NCI-H1417 (cell line): Measurements from ENCODE around the gene NUP98.

Experiments
- DNase-seq, 3 experiments: peaks; one replicate each; lab custom pipeline; 2025; lab: John Stamatoyannopoulos, UW

Gene NUP98

DNA sequence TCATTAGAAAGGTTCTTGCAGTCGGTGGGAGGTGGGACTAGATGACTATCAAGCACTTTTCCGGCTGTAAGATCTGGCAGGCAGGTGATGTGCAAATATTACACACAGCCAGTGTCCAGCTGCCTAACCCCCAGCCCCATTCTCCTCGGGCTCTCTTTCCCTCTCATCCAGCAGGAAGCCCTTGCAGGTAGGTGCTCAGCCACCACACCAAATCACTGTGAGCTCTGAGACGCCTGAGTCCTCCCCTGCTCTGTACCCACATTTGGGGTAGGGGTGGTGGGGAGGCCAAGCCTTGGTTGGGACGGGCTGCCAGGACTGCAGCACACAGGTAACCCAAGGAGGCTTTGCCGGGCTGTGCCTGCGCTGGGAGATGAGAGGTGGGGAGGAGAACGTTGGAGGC, 156.2 kb downstream of the NUP98 start:
- DNase-seq: no peak

DNA sequence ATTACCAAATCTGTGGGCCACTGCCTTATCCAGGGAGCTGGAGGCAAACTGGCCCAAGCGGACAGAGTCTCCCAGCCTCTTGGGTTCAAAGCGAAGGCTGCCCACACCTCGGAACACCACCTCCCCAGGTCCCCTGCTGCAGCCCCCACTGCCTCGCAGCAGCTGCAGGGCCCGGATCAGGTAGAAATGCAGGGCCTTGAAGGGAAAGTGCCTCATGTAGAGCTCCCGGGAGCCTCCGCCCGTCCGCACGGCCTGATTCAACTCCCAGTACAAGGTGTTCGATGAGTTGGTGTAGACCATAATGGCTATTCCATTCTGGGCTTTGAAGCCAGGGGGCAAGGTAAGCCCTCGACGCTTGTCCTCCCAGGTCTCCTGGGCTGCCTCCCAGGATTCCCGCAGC, 157.5 kb downstream of the NUP98 start:
- DNase-seq: no peak

DNA sequence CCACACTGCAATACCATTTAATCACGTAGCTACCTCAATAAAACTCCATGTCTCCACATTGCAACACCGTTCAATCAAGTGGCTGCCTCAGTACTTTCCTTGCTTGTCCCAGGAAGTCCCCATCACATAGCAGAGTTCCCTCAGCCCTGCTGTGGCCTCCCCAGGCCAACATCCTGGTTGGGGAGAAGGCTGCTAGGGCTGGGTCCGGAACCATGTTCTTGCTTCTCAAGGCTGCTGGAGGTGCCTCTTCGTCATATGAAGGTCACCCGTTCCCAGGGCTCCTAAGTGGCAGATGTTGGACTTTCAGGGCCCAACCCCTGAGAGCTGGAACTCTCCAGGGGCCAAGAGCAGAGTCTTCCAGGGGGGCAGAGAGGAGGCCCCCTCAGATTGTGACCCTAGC, 158.8 kb downstream of the NUP98 start:
- no peak for DNase-seq

DNA sequence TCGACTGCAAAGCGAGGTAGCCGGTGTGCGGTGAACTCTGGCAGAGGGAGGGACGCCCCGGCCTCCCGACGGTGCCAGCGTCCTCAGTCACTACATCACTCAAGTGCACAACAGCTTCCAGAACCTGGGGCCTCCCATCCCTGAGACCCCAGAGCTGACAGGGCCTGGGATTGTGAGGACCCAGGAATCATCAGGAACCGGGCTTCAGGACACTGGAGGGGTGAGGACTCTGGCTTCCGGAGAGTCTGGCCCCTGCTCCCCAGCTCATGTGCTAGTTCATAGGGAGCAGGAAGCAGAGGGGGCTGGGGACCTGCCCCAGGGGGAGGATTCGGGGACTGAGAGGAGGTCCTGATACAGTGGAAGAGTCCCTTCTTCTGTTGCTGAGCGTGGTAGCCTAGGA, 160.2 kb downstream of the NUP98 start:
- DNase-seq: no peak

DNA sequence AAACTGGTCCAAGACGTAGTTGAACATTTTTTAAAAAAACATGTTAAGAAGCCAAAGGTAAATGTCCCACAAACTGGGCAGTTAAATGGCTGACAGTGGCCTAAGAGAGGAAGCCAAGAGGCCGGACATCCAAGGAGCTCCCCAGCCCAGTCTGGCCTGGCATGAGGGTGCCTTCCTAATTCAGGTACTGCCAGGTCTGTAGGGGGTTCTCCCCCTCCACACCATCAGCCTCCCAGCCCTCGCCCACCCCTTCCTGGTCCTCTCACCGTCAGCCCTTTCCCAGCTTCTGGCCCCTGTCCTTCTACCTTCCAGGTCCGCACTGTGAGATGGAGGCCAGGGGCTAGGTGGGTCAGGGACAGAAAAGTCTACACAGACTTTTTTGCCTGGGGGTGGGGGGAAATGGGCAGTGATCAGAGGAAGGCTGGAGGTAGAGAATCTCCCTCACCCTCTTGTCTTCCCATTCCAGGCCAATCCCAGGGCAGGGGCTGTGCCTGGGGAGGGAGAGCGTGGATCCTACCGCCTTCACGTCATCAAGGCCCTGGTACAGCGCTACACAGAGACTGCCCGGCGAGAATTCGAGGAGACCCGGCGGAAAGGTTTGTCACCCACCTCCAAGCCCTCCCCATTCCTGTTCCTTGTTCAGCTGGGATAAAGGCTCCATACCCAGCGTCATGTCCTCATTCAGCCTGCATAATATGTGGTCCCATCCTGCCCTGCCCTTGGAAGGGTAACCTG, 161.5 kb downstream of the NUP98 start:
- no peak for DNase-seq

DNA sequence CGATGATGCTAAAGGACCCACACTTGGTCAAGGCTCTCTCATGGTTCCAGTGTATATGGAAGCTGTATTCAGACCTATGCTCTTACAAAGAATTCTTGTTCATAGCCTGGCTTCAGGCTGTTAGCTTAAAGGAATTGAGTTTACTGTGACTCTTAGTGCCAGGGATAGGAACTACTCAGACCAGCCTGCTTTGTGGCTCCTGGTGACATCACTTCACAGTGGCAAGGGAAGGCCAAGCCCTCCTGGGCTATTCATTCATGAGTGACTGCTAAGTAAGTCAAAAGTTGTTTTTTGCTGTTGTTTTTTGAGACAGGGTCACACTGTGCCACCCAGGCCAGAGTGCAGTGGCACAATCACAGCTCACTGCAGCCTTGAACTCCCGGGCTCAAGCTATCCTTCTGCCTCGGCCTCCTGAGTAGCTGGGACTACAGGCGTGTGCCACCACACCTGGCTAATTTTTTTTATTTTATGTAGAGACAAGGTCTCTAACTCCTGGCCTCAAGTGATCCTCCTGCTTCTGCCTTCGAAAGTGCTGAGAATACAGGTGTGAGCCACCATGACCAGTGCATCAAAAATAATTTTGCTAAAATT, 165.2 kb downstream of the NUP98 start:
- no peak for DNase-seq

DNA sequence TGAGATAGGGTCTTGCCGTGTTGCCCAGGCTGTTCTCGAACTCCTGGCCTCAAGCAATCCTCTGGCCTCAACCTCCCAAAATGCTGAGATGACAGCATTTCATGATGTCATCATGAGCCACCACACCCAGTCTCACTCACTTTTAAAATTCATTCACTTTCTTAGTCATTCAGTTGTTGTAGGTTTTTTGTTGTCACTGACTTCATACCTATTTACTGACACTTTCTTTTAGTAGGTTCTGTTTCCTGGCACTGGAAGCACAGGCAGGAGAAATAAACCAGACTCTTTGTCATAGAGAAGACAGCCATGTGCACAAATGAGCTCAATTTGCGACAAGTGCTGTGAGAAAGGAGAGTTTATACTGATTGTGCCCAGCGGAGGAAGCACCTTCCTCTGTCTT, 166.0 kb downstream of the NUP98 start:
- DNase-seq: no peak

DNA sequence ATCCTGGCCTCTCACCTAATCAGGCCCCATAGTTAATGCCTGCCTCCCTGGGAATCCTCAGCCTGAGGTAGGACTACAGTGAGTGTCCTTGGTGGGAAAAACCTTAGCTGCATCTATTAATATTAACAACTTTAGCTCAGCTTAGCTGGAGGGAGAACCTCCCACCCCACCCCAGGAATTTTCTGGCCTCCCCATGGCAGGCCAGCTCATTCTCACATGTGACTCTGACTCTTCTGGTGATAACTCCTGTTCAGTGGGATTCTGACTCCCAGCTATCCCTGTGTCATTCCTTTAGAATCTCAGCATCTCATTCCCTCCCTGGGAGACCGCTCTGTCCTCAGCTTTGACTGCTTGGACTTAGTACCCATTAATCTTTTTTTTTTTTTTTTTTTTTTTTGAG, 170.1 kb downstream of the NUP98 start:
- no peak for DNase-seq

DNA sequence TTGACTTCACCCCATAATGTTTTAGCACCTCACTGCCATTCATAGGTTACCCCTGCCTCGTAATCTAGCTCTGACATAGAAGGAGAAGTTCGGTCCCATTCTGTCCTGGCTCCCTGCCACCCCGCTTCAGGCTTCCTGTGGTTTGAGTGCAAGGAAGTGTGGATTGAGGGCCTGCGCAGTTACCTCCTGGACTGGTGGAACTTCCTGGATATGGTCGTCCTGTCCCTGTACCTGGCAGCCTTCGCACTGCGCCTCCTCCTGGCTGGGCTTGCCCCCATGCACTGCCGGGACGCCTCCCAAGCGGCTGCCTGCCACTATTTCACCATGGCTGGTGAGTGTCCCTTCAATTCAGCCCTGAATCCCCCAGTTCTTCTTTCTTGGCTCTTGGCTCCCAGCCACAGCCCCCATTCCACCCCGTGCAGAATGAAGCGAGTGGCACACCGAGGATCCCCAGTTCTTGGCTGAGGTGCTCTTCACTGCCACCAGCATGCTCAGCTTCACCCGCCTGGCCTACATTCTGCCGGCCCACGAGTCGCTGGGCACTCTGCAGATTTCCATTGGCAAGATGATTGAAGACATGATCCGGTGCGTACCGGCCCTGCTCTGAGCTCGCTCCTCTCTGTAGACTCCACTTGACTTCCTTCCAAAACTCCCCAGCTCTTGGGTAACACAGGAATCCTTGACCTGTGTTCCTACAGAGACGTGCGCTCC, 170.9 kb downstream of the NUP98 start:
- no peak for DNase-seq
